GM19324 (cell line): ENCODE measurements around the gene ATG7.
"Not testable (repeated sequence)": the region's sequence is repeated elsewhere in the genome, so short reads cannot be mapped to it uniquely, and the experiment has no call there.

Source experiments
- ATAC-seq: cut with Tn5 transposase; IDR thresholded peaks from one replicate; pipeline ENCODE4 v1.9.1; 2021; ENCODE audit warnings: mild to moderate bottlenecking, moderate library complexity; ENCODE audit not compliant: unreplicated experiment, low FRiP score

Gene ATG7

DNA sequence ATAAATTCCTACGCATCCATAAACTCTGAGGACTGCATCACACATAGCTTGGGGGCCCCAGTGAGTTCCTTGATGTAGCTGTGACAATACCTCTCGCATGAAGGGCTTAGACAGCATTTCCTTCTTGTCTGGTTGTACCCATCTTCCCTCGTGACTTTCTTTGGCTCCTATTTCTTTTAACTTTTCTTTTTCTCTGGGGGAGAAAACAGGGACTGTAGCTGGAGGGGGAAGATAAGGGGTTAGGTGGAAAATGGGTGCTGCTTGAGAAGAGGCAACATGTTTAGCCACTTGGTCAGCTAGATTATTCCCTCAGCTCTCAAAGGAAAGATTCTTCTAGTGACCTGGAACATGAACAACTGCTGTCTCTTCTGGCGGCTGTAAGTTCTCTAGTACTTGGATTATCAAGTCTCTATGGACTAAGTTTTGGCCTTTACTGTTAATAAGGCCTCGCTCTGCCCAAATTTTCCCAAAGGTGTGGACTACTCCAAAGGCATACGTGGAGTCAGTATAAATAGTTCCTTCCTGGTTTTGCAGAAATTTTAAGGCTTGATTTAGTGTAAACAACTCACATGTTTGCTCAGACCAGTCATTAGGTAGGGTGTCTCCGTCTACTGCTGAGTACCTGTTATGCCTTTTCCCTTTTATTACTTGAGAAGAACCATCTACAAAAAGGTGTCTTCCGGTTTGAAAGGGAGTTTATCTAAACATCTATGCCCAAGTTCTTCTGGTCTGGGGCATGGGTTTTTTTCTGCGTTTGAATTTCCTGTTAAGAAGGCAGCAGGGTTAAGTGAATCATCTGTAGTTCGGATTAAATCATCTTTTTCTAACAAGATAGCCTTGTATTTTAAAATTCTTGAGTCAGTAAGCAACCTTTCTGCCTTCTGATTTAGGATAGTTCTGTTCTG lies 21.0 kb upstream of the ATG7 start:
- no peak for ATAC-seq

GRCh38 chr3:11251807-11252176 lies 20.4 kb upstream of the ATG7 start:
- ATAC-seq, result no peak

GRCh38 chr3:11254876-11255275 lies 17.3 kb upstream of the ATG7 start:
- ATAC-seq, result no peak

- ATAC-seq, result not testable (repeated sequence)
Measured at GRCh38 chr3:11255537-11255936, 16.7 kb upstream of the ATG7 start.

- no peak for ATAC-seq
Measured at GRCh38 chr3:11258958-11259357, 13.2 kb upstream of the ATG7 start.

DNA sequence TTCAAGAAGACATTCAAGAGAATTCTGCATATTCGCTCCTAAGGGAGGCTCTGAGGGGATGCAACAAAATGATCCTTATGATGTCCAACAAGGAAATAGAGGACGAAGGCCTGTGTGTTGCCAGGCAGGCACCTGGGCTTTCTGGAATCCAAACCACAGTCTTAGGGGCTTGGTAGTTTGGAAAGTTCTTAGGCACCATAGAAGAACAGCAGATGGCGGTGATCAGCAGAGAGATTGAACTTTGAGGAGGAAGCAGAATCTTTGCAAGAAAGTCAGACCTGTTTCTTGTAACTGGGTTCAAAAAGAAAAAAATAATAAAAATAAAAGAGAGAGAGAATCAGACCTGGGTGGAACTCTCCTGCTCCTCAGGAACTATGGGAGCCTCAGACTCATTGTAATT lies 11.7 kb upstream of the ATG7 start:
- ATAC-seq, result no peak

GRCh38 chr3:11269007-11269406 lies 3.2 kb upstream of the ATG7 start:
- no peak for ATAC-seq

GRCh38 chr3:11272906-11273574 lies 843 bp downstream of the ATG7 start:
- no peak for ATAC-seq

- no peak for ATAC-seq
Measured at GRCh38 chr3:11273891-11274291, 1.7 kb downstream of the ATG7 start.

DNA sequence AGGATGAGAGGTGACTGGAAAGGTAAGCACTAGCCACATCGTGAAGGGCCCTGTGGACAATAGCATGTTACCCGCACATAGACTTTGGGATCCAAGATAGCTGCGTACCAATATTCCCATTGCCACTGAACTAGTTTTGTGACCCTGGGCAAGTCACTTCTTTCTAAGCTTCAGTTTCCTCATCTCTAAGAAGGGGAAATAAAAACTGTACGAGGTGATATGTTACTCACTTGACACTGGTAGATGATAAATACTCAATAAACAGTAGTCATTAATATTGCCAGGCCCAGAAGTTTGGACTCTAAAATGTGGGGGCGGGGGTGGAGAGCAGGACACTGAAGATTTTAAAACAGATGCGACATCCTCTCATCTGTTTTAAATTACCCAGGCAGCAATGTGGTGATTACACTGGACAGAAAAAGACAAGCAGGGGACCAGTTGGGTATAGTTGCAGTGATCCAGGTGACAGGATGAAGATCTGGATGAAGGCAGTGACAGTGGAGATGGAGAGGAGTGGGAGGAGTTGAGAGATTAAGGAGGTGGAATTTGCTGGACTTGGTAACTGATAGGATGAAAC lies 2.5 kb downstream of the ATG7 start:
- no peak for ATAC-seq

- no peak for ATAC-seq
Measured at GRCh38 chr3:11275926-11276325, 3.7 kb downstream of the ATG7 start.

DNA sequence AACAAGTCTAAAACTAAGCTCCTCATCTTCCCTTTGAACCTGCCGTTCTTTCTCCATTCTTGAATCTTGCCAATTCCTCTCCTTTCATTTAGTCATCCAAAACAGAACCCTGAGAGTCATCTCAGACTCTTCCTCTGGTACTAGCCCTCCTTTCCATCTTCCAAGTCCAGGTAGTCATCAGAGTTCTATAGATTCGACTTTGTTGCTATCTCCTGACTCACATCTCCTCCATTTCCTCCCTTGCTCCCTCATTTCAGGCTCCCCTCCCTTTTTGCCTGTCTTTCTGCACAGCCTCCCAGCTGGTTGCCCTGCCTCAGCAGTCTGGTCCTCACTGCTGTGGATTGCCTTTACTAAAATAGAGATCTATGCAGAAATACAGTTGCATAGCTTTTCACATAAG lies 4.7 kb downstream of the ATG7 start:
- ATAC-seq, result no peak

DNA sequence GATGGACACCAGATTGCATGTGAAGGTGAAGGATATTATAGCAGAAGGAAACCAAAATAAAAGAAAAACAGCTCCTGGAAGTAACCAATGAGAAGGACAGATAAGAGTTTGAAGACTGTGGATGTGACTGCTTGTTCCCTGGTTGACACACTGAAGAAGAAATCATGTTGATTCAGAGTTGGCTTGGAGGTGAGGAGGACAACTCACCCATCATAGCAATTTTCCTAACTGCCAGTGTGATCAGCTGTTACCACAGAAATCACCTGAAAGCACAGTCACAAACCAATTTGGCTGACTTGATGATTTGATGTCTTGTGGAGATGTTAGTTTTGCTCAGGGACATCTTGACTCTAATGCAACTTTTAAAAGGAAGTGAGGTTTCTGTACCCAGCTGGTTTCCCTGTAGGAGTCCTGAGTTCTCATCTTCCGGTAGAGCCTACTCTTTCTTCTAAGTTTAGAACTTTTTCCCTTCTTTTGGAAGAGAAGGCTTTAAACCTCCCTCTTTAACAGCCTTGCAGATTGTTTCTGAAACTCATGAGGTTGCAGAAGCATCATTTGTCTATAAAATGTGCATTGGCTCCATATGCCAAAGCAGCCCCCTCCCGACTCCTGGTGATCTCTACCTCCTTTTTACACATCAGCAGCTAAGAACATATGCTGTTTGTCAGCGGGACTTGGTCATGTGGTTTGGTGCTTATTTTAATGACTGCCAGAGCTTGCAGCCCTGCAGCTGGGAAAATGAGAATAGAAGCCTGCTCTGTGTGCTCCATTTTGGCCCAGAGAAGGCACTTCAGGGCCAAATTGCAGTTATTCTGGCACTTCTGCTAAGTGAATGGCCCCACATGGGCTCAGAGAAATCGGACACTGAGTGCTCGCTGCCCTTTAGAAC lies 10.3 kb downstream of the ATG7 start:
- ATAC-seq, result no peak

GRCh38 chr3:11283139-11283475 lies 10.9 kb downstream of the ATG7 start:
- no peak for ATAC-seq

- ATAC-seq, result no peak
Measured at GRCh38 chr3:11284011-11284410, 11.8 kb downstream of the ATG7 start.

GRCh38 chr3:11285471-11285870 lies 13.3 kb downstream of the ATG7 start:
- no peak for ATAC-seq

DNA sequence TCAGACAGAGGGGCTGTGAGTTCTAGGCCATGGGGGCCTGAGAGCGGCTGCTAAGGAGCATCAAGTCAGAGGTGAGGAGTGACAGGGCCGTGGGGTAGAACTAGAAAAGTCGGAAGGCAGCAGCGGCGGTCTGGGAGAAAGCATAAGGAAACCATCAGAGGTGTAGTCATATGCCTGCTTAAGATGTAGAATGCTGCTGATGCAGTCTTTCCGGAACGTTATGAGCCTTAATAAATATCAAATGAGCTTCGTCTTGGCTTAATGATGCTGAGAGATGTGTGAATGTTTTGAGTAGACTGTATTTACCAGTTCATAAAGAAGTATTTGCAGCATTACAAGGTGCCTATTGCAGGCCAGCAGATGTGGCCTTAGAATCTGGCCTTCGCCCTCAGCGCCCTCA lies 15.2 kb downstream of the ATG7 start:
- ATAC-seq, result no peak

DNA sequence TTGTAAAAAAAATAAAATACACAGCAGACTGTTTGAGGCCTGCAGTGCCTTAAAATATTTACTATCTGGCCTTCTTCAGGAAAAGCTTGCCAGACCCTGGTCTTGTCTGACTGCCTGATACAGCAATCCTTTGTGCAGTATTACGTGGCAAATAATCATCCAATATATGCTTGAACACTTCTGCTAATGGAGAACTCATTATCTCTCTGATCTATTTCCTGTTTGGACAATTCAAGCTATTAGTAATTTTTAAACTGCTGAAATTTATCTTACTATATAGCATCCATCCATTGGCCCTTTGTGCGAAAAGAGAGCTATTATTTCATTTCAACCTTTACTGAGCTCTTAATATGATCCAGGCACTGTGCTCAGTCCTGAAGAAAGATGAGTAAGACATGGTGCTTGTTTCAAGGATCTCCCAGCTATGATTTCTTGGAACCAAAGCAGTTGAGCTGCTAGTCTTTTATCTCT lies 15.9 kb downstream of the ATG7 start:
- ATAC-seq, result no peak

DNA sequence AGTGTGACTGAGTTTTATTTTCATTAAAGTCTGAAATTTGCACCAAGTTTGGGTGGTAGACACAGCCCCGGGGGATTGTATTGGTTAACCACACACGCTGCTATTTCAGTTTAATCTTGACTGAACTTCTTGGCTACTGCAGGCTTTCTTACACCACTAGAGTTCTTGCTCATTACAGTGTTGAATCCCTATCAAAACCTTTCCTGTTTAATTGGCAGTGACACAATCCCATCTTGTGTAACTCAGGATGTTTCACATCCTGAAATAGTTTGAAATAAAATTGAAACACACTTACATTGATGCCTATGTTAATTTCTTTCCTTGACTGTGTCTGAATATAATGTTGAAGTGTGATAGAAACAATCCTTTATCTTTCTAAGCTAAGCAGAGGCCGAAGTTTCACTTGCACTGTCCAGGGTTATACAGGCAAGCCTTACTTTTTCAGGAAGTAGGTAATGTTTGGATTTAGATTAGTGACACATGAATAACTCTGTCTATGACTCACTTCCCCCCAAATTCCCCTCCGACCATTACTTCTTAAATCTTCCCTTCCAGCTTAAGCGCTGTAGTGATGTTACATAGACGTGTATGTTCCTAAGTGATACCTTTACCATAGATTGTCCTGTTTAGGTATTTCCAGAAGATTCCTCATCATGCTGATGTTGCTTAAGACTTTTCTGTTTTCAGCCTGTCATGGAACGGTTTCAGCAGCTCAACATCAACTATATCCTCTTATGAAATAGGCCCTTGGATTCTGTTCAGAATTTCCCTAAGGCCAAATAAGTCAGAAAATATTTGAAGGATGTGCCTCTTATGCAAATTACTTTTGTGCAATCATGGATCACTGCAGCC lies 16.8 kb downstream of the ATG7 start:
- no peak for ATAC-seq

GRCh38 chr3:11289864-11290263 lies 17.7 kb downstream of the ATG7 start:
- no peak for ATAC-seq
